OCI-LY1 (cell line): ENCODE data around the gene ANKRD11.

Experiments used
- CTCF ChIP-seq: fragments of 200-600 bp; sonication (generic), shearing (Covaris generic); IDR thresholded peaks from 2 replicates; pipeline ENCODE4 v1.5.1; 2017; ENCODE audit warnings: mild to moderate bottlenecking, antibody characterized with exemption, low read length, moderate library complexity, mixed read lengths
- EZH2 ChIP-seq: fragments of 200-600 bp; sonication (generic), shearing (Covaris generic); IDR thresholded peaks from 2 replicates; pipeline ENCODE4 v1.8.0; 2017; ENCODE audit warnings: borderline replicate concordance, mixed run types, mild to moderate bottlenecking, antibody characterized with exemption, low read length, moderate library complexity, mixed read lengths

- TF ChIP-seq CTCF (no peak), EZH2 (no peak)
These were observed 101.8 kb downstream of the ANKRD11 start for GRCh38 chr16:89388536-89388935.
